H1 (cell line): Measurements from ENCODE around the gene EPS8L1. TPM values are rescaled to one million over a fixed set of nuclear protein-coding genes. Genes with fewer than 3 reads are reported as not detected.

ENCODE experiments used
- CTCF ChIA-PET: fragments of 300-600 bp; sonication (Branson Sonifier 250); formaldehyde crosslinking; loops from one replicate; lab custom pipeline; 2021; ENCODE audit not compliant: partially characterized antibody; lab: Charles Lee
- POLR2A ChIA-PET: fragments of 300-600 bp; sonication (Branson Sonifier 250); formaldehyde crosslinking; loops from one replicate; lab custom pipeline; 2021; ENCODE audit warnings: inconsistent platforms; ENCODE audit not compliant: partially characterized antibody; lab: Charles Lee
- DNase-seq, 2 experiments: peaks; one replicate each; pipeline versions ENCODE4 v3.0.0 to v3.0.0-alpha.2; 2010 to 2022; ENCODE audit warnings: low spot score in 2 of 2, low read depth in 1 of 2, mixed read lengths in 1 of 2
- FAIRE-seq: peaks from 2 replicates; lab custom pipeline; 2011; peaks lifted over from hg19 to GRCh38; lab: Jason Lieb, UNC
- H2AFZ ChIP-seq: 2 replicates; pipeline ENCODE4 v1.8.1; 2012; ENCODE audit warnings: low read length, inconsistent platforms
- H2AK5ac ChIP-seq: 2 replicates; pipeline ENCODE4 v1.6.1; 2013; ENCODE audit warnings: low read depth, low read length
- H2BK120ac ChIP-seq: replicated peaks from 2 replicates; pipeline ENCODE3; 2013; ENCODE audit warnings: low read depth, low read length, inconsistent platforms
- H2BK12ac ChIP-seq: 2 replicates; pipeline ENCODE4 v1.6.1; 2013; ENCODE audit warnings: low read depth, low read length
- H2BK15ac ChIP-seq: 2 replicates; pipeline ENCODE4 v1.6.1; 2013; ENCODE audit warnings: low read length
- H2BK20ac ChIP-seq: 2 replicates; pipeline ENCODE4 v1.6.1; 2013; ENCODE audit warnings: low read length
- H2BK5ac ChIP-seq: 2 replicates; pipeline ENCODE4 v1.6.1; 2013; ENCODE audit warnings: low read depth, low read length
- H3K14ac ChIP-seq: 2 replicates; pipeline ENCODE4 v1.6.1; 2013; ENCODE audit warnings: inconsistent platforms; ENCODE audit not compliant: insufficient read length
- H3K18ac ChIP-seq: 2 replicates; pipeline ENCODE4 v1.6.1; 2013; ENCODE audit warnings: low read length; ENCODE audit errors: extremely low read depth
- H3K23ac ChIP-seq: 2 replicates; pipeline ENCODE4 v1.6.1; 2013; ENCODE audit warnings: inconsistent platforms; ENCODE audit not compliant: insufficient read length
- H3K23me2 ChIP-seq: 2 replicates; pipeline ENCODE4 v1.6.1; 2013; ENCODE audit warnings: low read depth, low read length
- H3K27ac ChIP-seq: 2 replicates; pipeline ENCODE4 v1.6.1; 2011; ENCODE audit warnings: low read depth, low read length, inconsistent platforms
- H3K27me3 ChIP-seq, 4 experiments: replicated peaks in 1 of 4; 1 replicate in 1 of 4; 2 replicates in 3 of 4; pipeline versions ENCODE4 v1.6.1 to v1.8.1; 2011 to 2013; ENCODE audit warnings: low read length in 3 of 4, mild to moderate bottlenecking in 3 of 4, inconsistent platforms in 2 of 4, mixed read lengths in 2 of 4, moderate library complexity in 1 of 4; ENCODE audit not compliant: control insufficient read depth in 3 of 4, insufficient read depth in 3 of 4; ENCODE audit errors: extremely low read depth in 1 of 4
- H3K36me3 ChIP-seq, 4 experiments: 2 replicates each; pipeline versions ENCODE4 v1.6.1 to v1.8.1; 2011 to 2013; ENCODE audit warnings: mild to moderate bottlenecking in 4 of 4, low read length in 3 of 4, moderate library complexity in 2 of 4, control low read depth in 1 of 4, inconsistent platforms in 1 of 4; ENCODE audit not compliant: insufficient read depth in 4 of 4, control insufficient read depth in 2 of 4
- H3K4ac ChIP-seq: replicated peaks from 2 replicates; pipeline ENCODE3; 2013; ENCODE audit warnings: low read length, low read depth, mixed read lengths, inconsistent platforms; ENCODE audit not compliant: insufficient read length
- H3K4me1 ChIP-seq, 4 experiments: replicated peaks in 1 of 4; 1 replicate in 1 of 4; 2 replicates in 3 of 4; pipeline versions ENCODE4 v1.6.1 to v1.8.1; 2011 to 2013; ENCODE audit warnings: low read length in 3 of 4, inconsistent platforms in 2 of 4, mixed read lengths in 1 of 4; ENCODE audit not compliant: insufficient read depth in 4 of 4, control insufficient read depth in 3 of 4
- H3K4me2 ChIP-seq, 2 experiments: 2 replicates each; pipeline versions ENCODE4 v1.6.1 to v1.8.1; 2011 to 2013; ENCODE audit warnings: low read depth in 2 of 2, low read length in 2 of 2, control low read depth in 1 of 2, inconsistent platforms in 1 of 2, mild to moderate bottlenecking in 1 of 2; ENCODE audit not compliant: insufficient read depth in 1 of 2
- H3K4me3 ChIP-seq, 4 experiments: fragments of 200-600, 300-600 bp in 1 of 4; sonication (generic), shearing (Covaris generic), sonication (Bioruptor Twin) in 1 of 4; 2 replicates each; pipeline versions ENCODE4 v1.5.1 to v1.8.1; 2011 to 2016; ENCODE audit warnings: low read length in 4 of 4, low read depth in 3 of 4, control low read depth in 2 of 4, inconsistent platforms in 2 of 4, mild to moderate bottlenecking in 2 of 4, mixed read lengths in 1 of 4, moderate library complexity in 1 of 4; ENCODE audit not compliant: insufficient read depth in 2 of 4; ENCODE audit errors: extremely low read depth in 1 of 4
- H3K56ac ChIP-seq: replicated peaks from 2 replicates; pipeline ENCODE3; 2013; ENCODE audit warnings: low read depth, mild to moderate bottlenecking, mixed read lengths, low read length, inconsistent platforms; ENCODE audit not compliant: insufficient read length
- H3K79me1 ChIP-seq: 2 replicates; pipeline ENCODE4 v1.6.1; 2013; ENCODE audit warnings: low read depth, low read length, control low read depth
- H3K79me2 ChIP-seq, 2 experiments: 2 replicates each; pipeline versions ENCODE4 v1.6.1 to v1.8.1; 2012 to 2013; ENCODE audit warnings: low read length in 2 of 2, mild to moderate bottlenecking in 2 of 2, inconsistent platforms in 1 of 2; ENCODE audit not compliant: insufficient read depth in 2 of 2, control insufficient read depth in 1 of 2
- H3K9ac ChIP-seq, 4 experiments: replicated peaks in 1 of 4; 1 replicate in 1 of 4; 2 replicates in 3 of 4; pipeline versions ENCODE4 v1.6.1 to v1.8.1; 2011 to 2013; ENCODE audit warnings: low read depth in 3 of 4, low read length in 3 of 4, control low read depth in 2 of 4, mild to moderate bottlenecking in 2 of 4, moderate library complexity in 2 of 4, inconsistent platforms in 1 of 4; ENCODE audit errors: extremely low read depth in 1 of 4
- H3K9me3 ChIP-seq, 2 experiments: 2 replicates each; pipeline versions ENCODE4 v1.6.1 to v1.8.1; 2012 to 2013; ENCODE audit warnings: mild to moderate bottlenecking in 2 of 2, moderate library complexity in 2 of 2, control low read depth in 1 of 2, inconsistent platforms in 1 of 2, low read depth in 1 of 2, low read length in 1 of 2, mixed read lengths in 1 of 2; ENCODE audit not compliant: insufficient read depth in 2 of 2
- H4K20me1 ChIP-seq, 2 experiments: replicated peaks in 1 of 2; 2 replicates each; pipeline versions ENCODE3 to v1.8.1; 2011 to 2013; ENCODE audit warnings: inconsistent platforms in 2 of 2, low read length in 2 of 2, mild to moderate bottlenecking in 1 of 2; ENCODE audit not compliant: insufficient read depth in 2 of 2, control insufficient read depth in 1 of 2
- H4K5ac ChIP-seq: 2 replicates; pipeline ENCODE4 v1.6.1; 2013; ENCODE audit warnings: low read length, low read depth, mixed read lengths, inconsistent platforms; ENCODE audit not compliant: insufficient read length
- H4K8ac ChIP-seq: 2 replicates; pipeline ENCODE4 v1.8.0; 2013; ENCODE audit warnings: mild to moderate bottlenecking, moderate library complexity, low read length, inconsistent platforms; ENCODE audit not compliant: insufficient read depth; ENCODE audit errors: extremely low read depth
- H4K91ac ChIP-seq: replicated peaks from 2 replicates; pipeline ENCODE3; 2013; ENCODE audit warnings: low read length, mixed read lengths, inconsistent platforms; ENCODE audit not compliant: insufficient read length
- BCL11A ChIP-seq, 2 experiments: IDR thresholded peaks; one replicate each; pipeline ENCODE4 v1.6.1; 2011; ENCODE audit warnings: low read depth in 2 of 2, low read length in 2 of 2, mild to moderate bottlenecking in 2 of 2
- CHD2 ChIP-seq: IDR thresholded peaks from 2 replicates; pipeline ENCODE4 v1.6.1; 2012; ENCODE audit warnings: low read length, improper control_type of control experiment
- NANOG ChIP-seq: IDR thresholded peaks from 2 replicates; pipeline ENCODE4 v1.6.1; 2011; ENCODE audit warnings: low read length, low read depth, mild to moderate bottlenecking, inconsistent platforms; ENCODE audit not compliant: insufficient read depth, poor library complexity, severe bottlenecking
- PHF8 ChIP-seq: fragments of 200-600 bp; sonication (generic); conservative IDR thresholded peaks from 2 replicates; pipeline ENCODE4 v1.7.1; 2012; ENCODE audit warnings: low read depth, mild to moderate bottlenecking, inconsistent platforms, low read length, moderate library complexity
- POLR2AphosphoS5 ChIP-seq: IDR thresholded peaks from 2 replicates; pipeline ENCODE4 v1.6.1; 2011; ENCODE audit warnings: low read depth, low read length
- WGBS, 2 experiments: shearing (Covaris generic) in 1 of 2; methylation state at CpG; one replicate each; pipeline versions ENCODE4 v1.1.6 to v1.1.7; 2013 to 2015; ENCODE audit warnings: low lambda C conversion rate in 2 of 2, mixed read lengths in 2 of 2, inconsistent platforms in 1 of 2, low coverage in 1 of 2, missing lambda C conversion rate in 1 of 2; ENCODE audit not compliant: insufficient replicate concordance in 2 of 2, insufficient coverage in 1 of 2, insufficient read length in 1 of 2; ENCODE audit errors: extremely low coverage in 1 of 2, missing lambda C conversion rate in 1 of 2; 5-methylcytosine and 5-hydroxymethylcytosine counted together
- polyA plus RNA-seq, 7 experiments: library from polyadenylated mRNA; depleted of rRNA in 3 of 7; stranded (reverse) in 5 of 7; unstranded in 2 of 7; fragments of >200 nt in 5 of 7; fragments of 200-250 nt in 2 of 7; gene quantifications; 1 replicate in 5 of 7; 2 replicates in 1 of 7; 4 replicates in 1 of 7; pipeline versions ENCODE4 v1.2.1 to v1.2.3, GENCODE V29; 2011 to 2013; ENCODE audit warnings: missing spikeins in 2 of 7, mixed read lengths in 2 of 7
- total RNA-seq: library from RNA; stranded (reverse); fragmentation: NEBNext Ultra II Directional; extraction: Animal tissue kit (Norgen Biotek cat#: 25700); gene quantifications from 2 replicates; pipeline ENCODE4 v1.2.1, GENCODE V29; 2021
- TF ChIP-seq, protein P1 (sequence below), 3 experiments: IDR thresholded peaks; 1 replicate in 2 of 3; 2 replicates in 1 of 3; pipeline versions ENCODE4 v1.5.1 to v1.6.1; 2011; ENCODE audit warnings: low read length in 3 of 3, mild to moderate bottlenecking in 3 of 3, inconsistent platforms in 2 of 3, low read depth in 1 of 3, moderate library complexity in 1 of 3; ENCODE audit not compliant: insufficient read depth in 1 of 3; ENCODE audit errors: control extremely low read depth in 1 of 3

Gene EPS8L1
- total and polyA plus RNA-seq, 2 of the 8 experiments (the other 6 are each of a cell fraction or from before 2014, with no cell fraction given): 19.8 to 30.2 TPM

DNA sequence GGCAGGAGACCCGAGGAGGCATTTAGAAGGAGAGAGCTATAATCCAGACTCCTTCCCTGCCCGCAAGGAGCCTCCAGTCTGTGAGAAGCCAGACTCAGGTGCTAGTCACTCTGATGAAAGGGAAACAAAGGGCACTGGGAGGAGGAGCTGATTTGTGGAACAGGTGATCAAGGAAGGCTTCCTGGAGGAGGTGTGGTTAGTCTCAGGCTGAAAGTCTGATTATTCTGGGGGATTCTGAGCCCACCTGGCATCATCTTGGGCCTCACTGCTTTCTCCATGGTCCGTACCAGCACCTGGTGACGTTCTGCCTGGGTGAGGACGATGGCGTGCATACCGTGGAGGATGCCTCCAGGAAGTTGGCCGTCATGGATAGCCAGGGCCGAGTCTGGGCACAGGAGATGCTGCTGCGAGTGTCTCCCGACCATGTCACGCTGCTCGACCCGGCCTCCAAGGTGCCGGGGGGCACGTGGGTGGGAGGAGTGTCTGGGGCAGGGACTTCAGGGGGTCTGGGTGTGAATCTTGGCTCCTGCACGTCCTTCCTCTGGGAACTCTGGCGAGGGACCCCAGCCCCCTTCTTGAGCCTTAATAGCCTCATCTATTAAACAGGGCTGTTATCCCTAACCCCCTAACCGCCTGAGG lies 3.9 kb downstream of the EPS8L1 start:
- 83% methylated on average over 13 of the region's 19 CpGs; no CpG with 5 or more reads in 1 of the 2 experiments for WGBS, 2 experiments
- H3K23me2 ChIP-seq: peaks cover 14% of the 10 kb centered on the region
- no peak overlapping the region for H2AFZ ChIP-seq
- H3K4me2 ChIP-seq: peak overlapping the region; percentile 93 to 96
- H3K4ac ChIP-seq: no peak overlapping the region
- H2BK15ac ChIP-seq: no peak overlapping the region; the same call in 1 of the 2 replicates
- H2BK5ac ChIP-seq: no peak overlapping the region
- no peak overlapping the region for H4K5ac ChIP-seq
- no peaks in the 10 kb centered on the region for H3K9me3 ChIP-seq
- H4K8ac ChIP-seq: no peak overlapping the region
- H3K14ac ChIP-seq: no peak overlapping the region
- FAIRE-seq (no peak), DNase-seq (no peak)
- peak overlapping the region; percentile 18; the same call in 1 of the 2 replicates for H2BK12ac ChIP-seq
- CTCF ChIA-PET: interaction anchor here (1.0 to 1.2 kb wide), 2 partner anchors 10 to 26 kb away, joined by 3 read pairs; no protein-coding TSS in a partner anchor
- H3K27me3 ChIP-seq: peaks cover 0 to 13% (median 8%) of the 10 kb centered on the region in 4 experiments; a peak in 5 of 7 replicates
- H2BK20ac ChIP-seq: no peak overlapping the region; the same call in 1 of the 2 replicates
- no peak overlapping the region for H2AK5ac ChIP-seq
- POLR2A ChIA-PET: interaction anchor here (1.0 to 5.1 kb wide), 8 partner anchors 9 to 621 kb away, joined by 3 to 33 read pairs (median 8); partner anchors contain the start of gene PPP1R12C
- H3K79me1 ChIP-seq: no peaks in the 10 kb centered on the region
- H3K4me1 ChIP-seq: peaks cover 0 to 15% (median 11%) of the 10 kb centered on the region in 4 experiments; a peak in 6 of 7 replicates
- peak overlapping the region; percentile 30 for H4K91ac ChIP-seq
- no peaks in the 10 kb centered on the region for H3K36me3 ChIP-seq
- H3K27ac ChIP-seq: no peak overlapping the region
- H3K56ac ChIP-seq: no peak overlapping the region
- no peak overlapping the region for H2BK120ac ChIP-seq
- no peak overlapping the region for H3K18ac ChIP-seq
- H3K23ac ChIP-seq: no peak overlapping the region
- peaks cover 2 to 4% of the 10 kb centered on the region in 2 experiments for H4K20me1 ChIP-seq
- H3K4me3 ChIP-seq: peak overlapping the region; percentile 9 to 77 (median 38); a peak in 4 of 8 replicates
- H3K79me2 ChIP-seq: no peaks in the 10 kb centered on the region
- H3K9ac ChIP-seq: no peak overlapping the region
- no peak for TF ChIP-seq PHF8
- no peak for TF ChIP-seq NANOG
- TF ChIP-seq POLR2AphosphoS5: no peak
- TF ChIP-seq, protein P1, sequence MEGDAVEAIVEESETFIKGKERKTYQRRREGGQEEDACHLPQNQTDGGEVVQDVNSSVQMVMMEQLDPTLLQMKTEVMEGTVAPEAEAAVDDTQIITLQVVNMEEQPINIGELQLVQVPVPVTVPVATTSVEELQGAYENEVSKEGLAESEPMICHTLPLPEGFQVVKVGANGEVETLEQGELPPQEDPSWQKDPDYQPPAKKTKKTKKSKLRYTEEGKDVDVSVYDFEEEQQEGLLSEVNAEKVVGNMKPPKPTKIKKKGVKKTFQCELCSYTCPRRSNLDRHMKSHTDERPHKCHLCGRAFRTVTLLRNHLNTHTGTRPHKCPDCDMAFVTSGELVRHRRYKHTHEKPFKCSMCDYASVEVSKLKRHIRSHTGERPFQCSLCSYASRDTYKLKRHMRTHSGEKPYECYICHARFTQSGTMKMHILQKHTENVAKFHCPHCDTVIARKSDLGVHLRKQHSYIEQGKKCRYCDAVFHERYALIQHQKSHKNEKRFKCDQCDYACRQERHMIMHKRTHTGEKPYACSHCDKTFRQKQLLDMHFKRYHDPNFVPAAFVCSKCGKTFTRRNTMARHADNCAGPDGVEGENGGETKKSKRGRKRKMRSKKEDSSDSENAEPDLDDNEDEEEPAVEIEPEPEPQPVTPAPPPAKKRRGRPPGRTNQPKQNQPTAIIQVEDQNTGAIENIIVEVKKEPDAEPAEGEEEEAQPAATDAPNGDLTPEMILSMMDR (IDR thresholded peaks at IDR 0.05; ENCODE audit: control extremely low read depth in 1 of 3, insufficient read depth in 1 of 3, low read depth in 1 of 3, low read length in 3 of 3): no peak
- no peak for TF ChIP-seq CHD2
- TF ChIP-seq BCL11A (IDR thresholded peaks at IDR 0.05; ENCODE audit: low read depth in 2 of 2, low read length in 2 of 2): no peak
